Lower leg skin (tissue), 4 donors: ENCODE results near the gene ZFAND6. TPM values are rescaled to one million over a fixed set of nuclear protein-coding genes. Genes with fewer than 3 reads are reported as not detected.
A peak's percentile ranks its signal among the peaks of the same experiment; 100 is the strongest.

Source experiments
- DNase-seq, 2 donors: peaks; one replicate each; pipeline ENCODE4 v3.0.0-alpha.2; 2019; ENCODE audit warnings: low spot score in 2 of 2
- H3K4me3 ChIP-seq: fragments of 200-600 bp; sonication (generic); 2 replicates; pipeline ENCODE4 v1.5.1; 2017; ENCODE audit warnings: mild to moderate bottlenecking, low read depth; ENCODE audit not compliant: poor library complexity, severe bottlenecking
- POLR2A ChIP-seq, 2 donors: fragments of 450-650 bp; IDR thresholded peaks; one replicate each; pipeline ENCODE4 v1.6.1; 2016 to 2017; ENCODE audit warnings: antibody characterized with exemption in 2 of 2, mild to moderate bottlenecking in 1 of 2, moderate library complexity in 1 of 2
- WGBS, 2 donors: methylation state at CpG; one replicate each; pipeline ENCODE4 v1.1.5; 2018; 5-methylcytosine and 5-hydroxymethylcytosine counted together
- intact Hi-C: fragments of 100-400 bp; cut with DNase I; formaldehyde crosslinking; loops from one replicate; pipeline ENCODE4 v1.15.0; 2023; ENCODE audit warnings: low total_unique reads
- total RNA-seq, 4 donors: library from RNA; depleted of rRNA; stranded (reverse); fragments of >200 nt; gene quantifications; one replicate each; pipeline ENCODE4 v1.1.0, GENCODE V29; 2016
- TF ChIP-seq, protein P1 (sequence below), 3 donors: fragments of 450-650 bp; IDR thresholded peaks; one replicate each; pipeline ENCODE4 v1.5.1; 2016; ENCODE audit warnings: antibody characterized with exemption in 3 of 3, mild to moderate bottlenecking in 3 of 3, moderate library complexity in 2 of 3

Gene ZFAND6
- total RNA-seq, 4 donors from 2014 or later, result 95.6 to 139 (median 107) TPM

DNA sequence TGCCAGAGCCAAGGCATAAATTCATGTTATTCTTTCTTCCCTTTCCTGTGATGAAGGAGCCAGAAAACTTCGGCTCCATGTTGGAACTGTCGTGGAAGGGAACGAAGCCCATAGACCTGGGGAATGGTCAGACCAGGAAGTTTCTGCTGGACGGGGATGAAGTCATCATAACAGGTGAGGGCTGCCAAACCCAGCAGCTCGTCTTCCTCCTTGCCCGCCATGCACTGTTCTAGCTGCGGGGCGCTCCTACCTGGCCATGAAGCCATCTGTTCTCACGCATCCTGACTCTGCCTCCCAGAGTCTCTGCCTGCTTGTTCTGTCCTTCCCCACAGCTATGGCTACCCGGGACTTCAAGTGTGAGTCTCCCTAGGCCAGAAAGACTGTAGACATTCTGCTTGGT, 121.5 kb downstream of the ZFAND6 start:
- TF ChIP-seq, protein P1, sequence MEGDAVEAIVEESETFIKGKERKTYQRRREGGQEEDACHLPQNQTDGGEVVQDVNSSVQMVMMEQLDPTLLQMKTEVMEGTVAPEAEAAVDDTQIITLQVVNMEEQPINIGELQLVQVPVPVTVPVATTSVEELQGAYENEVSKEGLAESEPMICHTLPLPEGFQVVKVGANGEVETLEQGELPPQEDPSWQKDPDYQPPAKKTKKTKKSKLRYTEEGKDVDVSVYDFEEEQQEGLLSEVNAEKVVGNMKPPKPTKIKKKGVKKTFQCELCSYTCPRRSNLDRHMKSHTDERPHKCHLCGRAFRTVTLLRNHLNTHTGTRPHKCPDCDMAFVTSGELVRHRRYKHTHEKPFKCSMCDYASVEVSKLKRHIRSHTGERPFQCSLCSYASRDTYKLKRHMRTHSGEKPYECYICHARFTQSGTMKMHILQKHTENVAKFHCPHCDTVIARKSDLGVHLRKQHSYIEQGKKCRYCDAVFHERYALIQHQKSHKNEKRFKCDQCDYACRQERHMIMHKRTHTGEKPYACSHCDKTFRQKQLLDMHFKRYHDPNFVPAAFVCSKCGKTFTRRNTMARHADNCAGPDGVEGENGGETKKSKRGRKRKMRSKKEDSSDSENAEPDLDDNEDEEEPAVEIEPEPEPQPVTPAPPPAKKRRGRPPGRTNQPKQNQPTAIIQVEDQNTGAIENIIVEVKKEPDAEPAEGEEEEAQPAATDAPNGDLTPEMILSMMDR (IDR thresholded peaks at IDR 0.05), result no peak
- TF ChIP-seq POLR2A (IDR thresholded peaks at IDR 0.05), result no peak
- intact Hi-C loops, result no loop called here
- 90 to 92% methylated on average over 10 of the region's 10 CpGs for WGBS, 2 donors
- no peak for DNase-seq
- H3K4me3 ChIP-seq, result no peak overlapping the region

DNA sequence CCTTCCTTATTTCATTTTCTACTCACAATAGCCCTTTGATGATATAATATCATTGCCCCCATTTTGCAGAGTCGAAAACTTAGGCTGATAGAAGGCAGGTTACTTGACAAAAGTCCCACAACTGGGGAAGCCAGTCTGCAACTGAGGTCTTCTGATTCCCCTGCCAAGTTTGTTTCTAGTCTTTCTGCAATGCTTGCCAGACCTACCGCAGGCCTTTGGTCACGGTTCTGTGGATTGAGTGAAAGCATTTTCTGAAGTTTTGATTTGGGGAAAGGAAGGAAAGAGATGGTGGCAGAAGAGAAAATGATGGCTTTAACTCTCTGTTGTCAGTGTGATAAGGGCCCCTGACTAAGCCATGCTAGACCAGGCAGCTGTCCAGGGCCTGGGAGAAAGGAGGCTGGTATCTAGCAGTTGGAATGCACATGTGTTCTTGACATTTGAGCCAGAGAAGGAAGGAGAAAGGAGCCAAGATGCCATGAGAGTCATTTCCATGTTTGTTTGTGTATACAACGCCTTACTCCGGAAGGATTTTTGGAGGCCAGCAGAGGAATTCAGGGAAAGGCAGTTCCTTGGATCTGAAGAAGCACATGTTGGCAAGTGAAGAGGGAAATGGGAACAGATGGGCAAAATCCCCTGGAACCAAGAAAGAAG, 123.3 kb downstream of the ZFAND6 start:
- H3K4me3 ChIP-seq, result no peak overlapping the region
- TF ChIP-seq, protein P1 (IDR thresholded peaks at IDR 0.05), result no peak
- TF ChIP-seq POLR2A (IDR thresholded peaks at IDR 0.05), result no peak
- WGBS, 2 donors, result 48 to 59% methylated on average over 5 of the region's 5 CpGs
- peak in 1 of 2 donors; percentile 15 for DNase-seq
- intact Hi-C loops, result no loop called here

DNA sequence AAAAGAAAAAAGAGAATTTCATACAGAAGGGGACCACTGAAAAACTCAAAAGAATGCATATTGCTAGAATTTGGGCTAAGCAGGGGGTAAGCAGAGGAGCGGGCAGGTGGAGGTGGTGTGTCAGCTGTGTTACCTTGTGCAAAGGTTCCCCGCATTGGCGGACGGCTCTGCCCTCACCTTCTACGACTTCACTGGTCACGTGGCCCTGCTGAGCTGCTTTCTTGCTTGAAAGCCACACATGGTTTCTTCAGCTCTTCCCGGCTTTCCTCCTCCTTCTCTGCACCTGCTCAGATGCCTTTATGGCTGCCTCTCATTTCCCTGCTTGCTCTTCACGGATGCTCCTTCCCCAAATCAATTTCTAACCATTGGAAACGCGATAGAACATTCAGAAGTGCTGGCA, 123.8 kb downstream of the ZFAND6 start:
- intact Hi-C loops, result no loop called here
- peak in 1 of 2 donors; percentile 34 for DNase-seq
- no peak overlapping the region for H3K4me3 ChIP-seq
- 86 to 89% methylated on average over 10 of the region's 10 CpGs for WGBS, 2 donors
- TF ChIP-seq, protein P1 (IDR thresholded peaks at IDR 0.05), result no peak
- no peak for TF ChIP-seq POLR2A (IDR thresholded peaks at IDR 0.05)

DNA sequence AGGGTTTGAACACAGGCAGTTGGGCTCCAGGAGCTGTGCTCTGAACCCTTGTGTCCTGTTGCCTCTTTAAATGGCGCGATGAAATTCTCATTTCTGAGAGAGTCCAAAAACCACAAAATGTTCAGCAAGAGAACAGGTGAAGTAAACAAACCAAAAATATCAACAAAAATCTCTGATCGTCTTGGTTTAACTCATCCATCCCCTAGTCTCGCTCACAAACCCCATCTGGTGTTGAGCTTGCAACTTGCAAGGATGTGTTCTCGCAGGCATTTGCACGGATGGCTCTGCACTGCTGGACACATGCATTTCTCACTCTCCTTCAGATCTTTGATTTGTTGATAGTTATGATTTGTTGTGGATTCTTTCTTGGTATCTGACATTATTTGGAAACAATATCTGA, 124.4 kb downstream of the ZFAND6 start:
- H3K4me3 ChIP-seq, result no peak overlapping the region
- 88 to 92% methylated on average over 6 of the region's 6 CpGs for WGBS, 2 donors
- intact Hi-C loops, result no loop called here
- peak in 1 of 2 donors; percentile 36 for DNase-seq
- TF ChIP-seq, protein P1 (IDR thresholded peaks at IDR 0.05), result no peak
- TF ChIP-seq POLR2A (IDR thresholded peaks at IDR 0.05), result no peak

DNA sequence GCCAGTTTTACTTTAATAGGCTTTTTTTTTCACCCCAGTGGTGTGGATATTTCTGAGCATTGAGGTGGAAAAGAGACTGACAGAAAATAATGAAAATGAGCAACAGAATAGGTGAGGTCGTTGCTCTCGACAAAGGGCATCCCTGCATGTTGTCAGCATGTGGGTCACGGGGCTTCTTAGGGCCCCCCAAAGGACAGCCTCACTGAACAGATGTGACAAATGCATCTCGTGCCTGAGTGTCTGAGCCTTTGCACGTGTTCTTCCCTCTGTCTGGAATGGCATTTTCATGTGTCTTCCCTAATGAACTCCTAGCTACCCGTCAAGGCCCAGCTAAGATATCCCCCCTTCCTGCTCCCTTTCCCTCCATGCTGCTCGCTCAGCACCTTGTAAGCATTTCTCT, 125.1 kb downstream of the ZFAND6 start:
- H3K4me3 ChIP-seq, result no peak overlapping the region
- intact Hi-C loops, result no loop called here

More for the DNA sequence above, 125.1 kb downstream of the ZFAND6 start:
- WGBS, 2 donors, result 84 to 91% methylated on average over 7 of the region's 7 CpGs
- TF ChIP-seq POLR2A (IDR thresholded peaks at IDR 0.05), result no peak
- TF ChIP-seq, protein P1 (IDR thresholded peaks at IDR 0.05), result no peak
- peak in 1 of 2 donors; percentile 31 for DNase-seq
